ENCODE results near the gene SEM1. TPM values are rescaled to one million over a fixed set of nuclear protein-coding genes. Genes with fewer than 3 reads are reported as not detected.

Gene SEM1
- total RNA-seq, 1 donor from 2014 or later: 17.2 TPM

DNA sequence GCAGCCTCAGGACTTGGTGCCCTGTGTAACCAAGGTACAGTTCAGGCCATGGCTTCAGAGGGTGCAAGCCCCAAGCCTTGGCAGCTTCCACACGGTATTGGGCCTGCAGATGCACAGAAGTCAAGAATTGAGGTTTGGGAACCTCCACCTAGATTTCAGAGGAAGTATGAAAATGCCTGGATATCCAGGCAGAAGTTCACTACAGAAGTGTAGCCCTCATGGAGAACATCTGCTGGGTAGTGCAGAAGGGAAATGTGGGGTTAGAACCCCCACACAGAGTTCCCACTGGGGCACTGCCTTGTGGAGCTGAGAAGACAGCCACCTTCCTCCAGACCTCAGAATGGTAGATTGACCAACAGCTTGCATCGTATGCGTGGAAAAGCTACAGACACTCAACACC is 3.4 kb upstream of the SEM1 start:
- DNase-seq (ENCODE audit: extremely low spot score in 2 of 2): no peak
- intact Hi-C loops (cut with DNase I): no loop called here
- TF ChIP-seq, protein P1, sequence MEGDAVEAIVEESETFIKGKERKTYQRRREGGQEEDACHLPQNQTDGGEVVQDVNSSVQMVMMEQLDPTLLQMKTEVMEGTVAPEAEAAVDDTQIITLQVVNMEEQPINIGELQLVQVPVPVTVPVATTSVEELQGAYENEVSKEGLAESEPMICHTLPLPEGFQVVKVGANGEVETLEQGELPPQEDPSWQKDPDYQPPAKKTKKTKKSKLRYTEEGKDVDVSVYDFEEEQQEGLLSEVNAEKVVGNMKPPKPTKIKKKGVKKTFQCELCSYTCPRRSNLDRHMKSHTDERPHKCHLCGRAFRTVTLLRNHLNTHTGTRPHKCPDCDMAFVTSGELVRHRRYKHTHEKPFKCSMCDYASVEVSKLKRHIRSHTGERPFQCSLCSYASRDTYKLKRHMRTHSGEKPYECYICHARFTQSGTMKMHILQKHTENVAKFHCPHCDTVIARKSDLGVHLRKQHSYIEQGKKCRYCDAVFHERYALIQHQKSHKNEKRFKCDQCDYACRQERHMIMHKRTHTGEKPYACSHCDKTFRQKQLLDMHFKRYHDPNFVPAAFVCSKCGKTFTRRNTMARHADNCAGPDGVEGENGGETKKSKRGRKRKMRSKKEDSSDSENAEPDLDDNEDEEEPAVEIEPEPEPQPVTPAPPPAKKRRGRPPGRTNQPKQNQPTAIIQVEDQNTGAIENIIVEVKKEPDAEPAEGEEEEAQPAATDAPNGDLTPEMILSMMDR (IDR thresholded peaks at IDR 0.05): no peak
- TF ChIP-seq POLR2A (IDR thresholded peaks at IDR 0.05) (no peak), POLR2AphosphoS5 (IDR thresholded peaks at IDR 0.05; ENCODE audit: insufficient read depth in 1 of 2, low read depth in 1 of 2) (no peak)
- no peak overlapping the region for H3K4me3 ChIP-seq
- H3K4me1 ChIP-seq: peaks cover 12% of the 10 kb centered on the region
- no peaks in the 10 kb centered on the region for H3K9me3 ChIP-seq
- no peak overlapping the region for H3K27ac ChIP-seq
- no peaks in the 10 kb centered on the region for H3K36me3 ChIP-seq
- H3K27me3 ChIP-seq: no peaks in the 10 kb centered on the region

DNA sequence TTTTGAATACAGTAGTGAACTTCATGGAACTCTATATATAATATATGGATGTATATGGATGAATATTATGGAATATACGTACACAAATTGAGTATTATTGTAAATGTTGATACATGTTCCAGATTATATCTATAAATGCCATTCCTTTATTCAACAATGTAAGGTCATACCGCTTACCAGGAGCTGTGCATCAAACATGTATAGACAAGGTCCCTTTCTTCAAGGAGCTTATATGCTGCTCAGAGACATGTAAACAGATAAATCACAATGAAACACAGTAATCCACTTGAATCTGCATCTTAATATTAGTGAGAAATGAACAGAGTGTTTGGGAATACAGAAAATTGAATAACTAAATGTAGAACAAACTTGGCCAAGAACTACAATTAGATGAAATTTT is 898 bp upstream of the SEM1 start:
- peaks cover 0 to 6% of the 10 kb centered on the region in 2 donors for H3K36me3 ChIP-seq
- no peak overlapping the region for H3K4me3 ChIP-seq
- TF ChIP-seq, protein P1 (IDR thresholded peaks at IDR 0.05): no peak
- TF ChIP-seq POLR2AphosphoS5 (IDR thresholded peaks at IDR 0.05; ENCODE audit: insufficient read depth in 1 of 2, low read depth in 1 of 2) (no peak), POLR2A (IDR thresholded peaks at IDR 0.05) (no peak)
- H3K27ac ChIP-seq: no peak overlapping the region
- H3K9me3 ChIP-seq: no peaks in the 10 kb centered on the region
- H3K4me1 ChIP-seq: peaks cover 25% of the 10 kb centered on the region
- no peak for DNase-seq (ENCODE audit: extremely low spot score in 2 of 2)
- intact Hi-C loops (cut with DNase I): no loop called here
- no peaks in the 10 kb centered on the region for H3K27me3 ChIP-seq

DNA sequence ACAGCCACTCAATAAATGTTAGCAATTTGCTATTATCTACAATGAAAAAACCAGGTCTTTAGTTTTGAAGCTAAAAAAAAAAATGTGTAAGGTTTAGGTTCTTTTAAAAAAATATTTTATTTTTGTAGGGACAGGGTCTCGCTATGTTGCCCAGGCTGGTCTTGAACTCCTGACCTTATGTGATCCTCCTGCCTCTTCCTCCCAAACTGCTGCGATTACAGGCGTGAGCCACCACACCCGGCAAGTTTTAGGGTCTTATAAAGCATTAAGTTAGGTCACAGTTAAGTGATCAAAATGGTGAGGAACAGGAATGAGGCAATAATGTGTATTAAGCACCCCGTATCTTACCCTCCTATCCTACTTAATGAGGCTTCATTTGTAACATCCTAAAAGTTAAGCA is 774 bp downstream of the SEM1 start:
- no peaks in the 10 kb centered on the region for H3K9me3 ChIP-seq
- DNase-seq (ENCODE audit: extremely low spot score in 2 of 2): no peak
- H3K4me3 ChIP-seq: peak overlapping the region; percentile 68 to 89
- no peaks in the 10 kb centered on the region for H3K27me3 ChIP-seq
- intact Hi-C loops (cut with DNase I): loop anchor here (5.0 kb wide), 1 partner anchor 1312 kb away; the partner anchor contains the start of gene PON3
- peaks cover 0 to 6% of the 10 kb centered on the region in 2 donors for H3K36me3 ChIP-seq
- H3K27ac ChIP-seq: peak overlapping the region; percentile 76
- TF ChIP-seq POLR2A (IDR thresholded peaks at IDR 0.05): no peak
- TF ChIP-seq, protein P1 (IDR thresholded peaks at IDR 0.05): no peak
- no peak for TF ChIP-seq POLR2AphosphoS5 (IDR thresholded peaks at IDR 0.05; ENCODE audit: insufficient read depth in 1 of 2, low read depth in 1 of 2)
- H3K4me1 ChIP-seq: peaks cover 30% of the 10 kb centered on the region

- intact Hi-C loops (cut with DNase I): loop anchor here (5.0 kb wide), 1 partner anchor 1311 kb away; the partner anchor contains the start of gene PON3
Observed at GRCh38 chr7:96707901-96708774, 1.5 kb downstream of the SEM1 start.

More at GRCh38 chr7:96707901-96708774, 1.5 kb downstream of the SEM1 start:
- H3K36me3 ChIP-seq: peaks cover 0 to 6% of the 10 kb centered on the region in 2 donors
- peak overlapping the region; percentile 68 to 89 for H3K4me3 ChIP-seq
- no peak overlapping the region for H3K27ac ChIP-seq
- DNase-seq (ENCODE audit: extremely low spot score in 2 of 2): no peak
- no peaks in the 10 kb centered on the region for H3K27me3 ChIP-seq
- H3K9me3 ChIP-seq: no peaks in the 10 kb centered on the region
- TF ChIP-seq POLR2AphosphoS5 (IDR thresholded peaks at IDR 0.05; ENCODE audit: insufficient read depth in 1 of 2, low read depth in 1 of 2) (no peak), POLR2A (IDR thresholded peaks at IDR 0.05) (no peak)
- TF ChIP-seq, protein P1 (IDR thresholded peaks at IDR 0.05): no peak
- peaks cover 30% of the 10 kb centered on the region for H3K4me1 ChIP-seq
